Astrocyte of the spinal cord (primary cell): ENCODE measurements around the gene PTPRT.

Experiments used
- DNase-seq: peaks from one replicate; pipeline ENCODE4 v3.0.0; 2011; ENCODE audit warnings: low read depth, low spot score
- H3K4me3 ChIP-seq: 2 replicates; pipeline ENCODE4 v1.5.1; 2011; ENCODE audit warnings: low read depth, mild to moderate bottlenecking, low read length, moderate library complexity
- in situ Hi-C: cut with HindIII; loops from 2 replicates; pipeline ENCODE4 v1.10.0; 2017; ENCODE audit warnings: low sequenced_read_pairs
- TF ChIP-seq, protein P1 (sequence below): IDR thresholded peaks from 2 replicates; pipeline ENCODE4 v1.5.1; 2012; ENCODE audit warnings: low read depth, mild to moderate bottlenecking, low read length, inconsistent platforms

PTPRT gene

DNA sequence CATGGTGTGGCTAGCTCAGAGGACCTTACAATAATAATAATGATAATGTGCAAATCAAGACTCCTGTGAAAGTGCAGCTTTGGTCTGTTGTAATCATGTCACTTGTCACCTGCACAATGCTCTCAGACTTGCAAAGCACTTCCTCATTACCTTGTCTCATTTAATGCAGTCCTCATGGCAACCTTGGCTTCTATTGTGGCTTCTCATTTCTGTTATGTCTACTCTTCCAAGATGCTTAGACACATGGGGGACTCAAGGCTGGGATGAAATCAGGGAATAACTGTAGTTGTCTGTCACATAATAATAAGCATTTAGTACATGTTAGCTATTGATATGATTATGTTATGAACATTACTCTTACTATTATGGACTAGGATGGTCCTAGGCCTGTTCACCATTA lies 484.2 kb downstream of the PTPRT start:
- TF ChIP-seq, protein P1, sequence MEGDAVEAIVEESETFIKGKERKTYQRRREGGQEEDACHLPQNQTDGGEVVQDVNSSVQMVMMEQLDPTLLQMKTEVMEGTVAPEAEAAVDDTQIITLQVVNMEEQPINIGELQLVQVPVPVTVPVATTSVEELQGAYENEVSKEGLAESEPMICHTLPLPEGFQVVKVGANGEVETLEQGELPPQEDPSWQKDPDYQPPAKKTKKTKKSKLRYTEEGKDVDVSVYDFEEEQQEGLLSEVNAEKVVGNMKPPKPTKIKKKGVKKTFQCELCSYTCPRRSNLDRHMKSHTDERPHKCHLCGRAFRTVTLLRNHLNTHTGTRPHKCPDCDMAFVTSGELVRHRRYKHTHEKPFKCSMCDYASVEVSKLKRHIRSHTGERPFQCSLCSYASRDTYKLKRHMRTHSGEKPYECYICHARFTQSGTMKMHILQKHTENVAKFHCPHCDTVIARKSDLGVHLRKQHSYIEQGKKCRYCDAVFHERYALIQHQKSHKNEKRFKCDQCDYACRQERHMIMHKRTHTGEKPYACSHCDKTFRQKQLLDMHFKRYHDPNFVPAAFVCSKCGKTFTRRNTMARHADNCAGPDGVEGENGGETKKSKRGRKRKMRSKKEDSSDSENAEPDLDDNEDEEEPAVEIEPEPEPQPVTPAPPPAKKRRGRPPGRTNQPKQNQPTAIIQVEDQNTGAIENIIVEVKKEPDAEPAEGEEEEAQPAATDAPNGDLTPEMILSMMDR = no peak
- in situ Hi-C loops = no loop called here
- H3K4me3 ChIP-seq = no peak overlapping the region
- DNase-seq = no peak

DNA sequence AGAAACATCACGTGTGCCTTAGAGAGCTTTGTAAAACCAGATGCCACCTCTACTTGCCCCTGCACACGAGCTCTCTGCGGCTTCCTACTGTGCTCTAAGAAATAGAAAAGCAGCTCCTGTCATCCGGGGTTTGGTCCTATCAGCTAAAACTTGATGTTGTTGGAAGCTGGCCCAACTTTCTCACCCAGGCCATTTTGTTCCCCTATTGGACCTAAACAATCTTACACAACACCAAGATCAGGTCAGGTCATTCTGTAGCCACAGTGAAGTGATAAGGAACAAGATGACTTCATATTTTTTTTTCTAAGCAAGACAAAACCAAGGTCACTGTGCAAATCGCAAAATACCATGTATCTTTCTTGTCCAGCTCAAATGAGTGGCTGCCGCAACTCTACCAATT lies 486.0 kb downstream of the PTPRT start:
- DNase-seq = no peak
- TF ChIP-seq, protein P1 = no peak
- H3K4me3 ChIP-seq = no peak overlapping the region
- in situ Hi-C loops = no loop called here

DNA sequence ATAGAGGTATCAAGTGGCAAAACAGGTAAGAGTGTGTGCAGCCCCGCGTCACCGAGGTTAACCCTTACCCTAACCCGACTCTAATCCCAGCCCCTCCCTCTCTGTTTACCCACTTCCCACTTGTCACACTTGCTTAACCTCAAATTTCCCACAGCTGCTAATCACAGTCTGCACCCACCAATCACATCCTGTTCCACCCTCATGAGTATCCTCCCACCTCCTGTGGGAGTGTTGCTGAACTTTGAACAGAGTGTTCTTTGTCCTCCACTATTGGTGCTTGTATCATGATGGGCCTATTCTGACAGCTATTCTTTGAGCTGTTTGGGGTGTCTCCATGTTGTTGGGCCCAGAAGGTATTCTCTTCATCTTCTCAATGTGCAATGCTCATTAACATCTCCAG lies 487.8 kb downstream of the PTPRT start:
- H3K4me3 ChIP-seq = no peak overlapping the region
- DNase-seq = no peak
- in situ Hi-C loops = no loop called here
- TF ChIP-seq, protein P1 = no peak

DNA sequence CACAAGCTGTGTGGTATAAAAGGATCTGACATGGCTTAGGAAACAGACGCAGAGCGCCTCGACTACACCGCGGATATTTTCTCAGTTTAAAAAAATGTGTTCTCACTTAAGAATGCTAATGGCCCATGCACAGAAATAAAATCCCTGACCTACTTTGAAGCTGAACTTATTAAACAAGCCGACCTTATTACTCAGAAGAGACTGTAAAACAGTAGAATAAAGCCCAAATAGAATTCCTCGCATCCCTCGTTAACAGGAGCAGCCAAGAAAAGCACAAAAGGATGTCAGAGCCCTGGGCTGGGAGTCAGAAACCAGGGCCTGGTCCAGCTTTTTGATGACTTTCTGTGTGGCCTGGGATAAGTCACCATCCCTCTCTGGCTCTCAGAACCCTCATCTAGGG lies 489.3 kb downstream of the PTPRT start:
- TF ChIP-seq, protein P1 = no peak
- no peak overlapping the region for H3K4me3 ChIP-seq
- no peak for DNase-seq
- in situ Hi-C loops = no loop called here

DNA sequence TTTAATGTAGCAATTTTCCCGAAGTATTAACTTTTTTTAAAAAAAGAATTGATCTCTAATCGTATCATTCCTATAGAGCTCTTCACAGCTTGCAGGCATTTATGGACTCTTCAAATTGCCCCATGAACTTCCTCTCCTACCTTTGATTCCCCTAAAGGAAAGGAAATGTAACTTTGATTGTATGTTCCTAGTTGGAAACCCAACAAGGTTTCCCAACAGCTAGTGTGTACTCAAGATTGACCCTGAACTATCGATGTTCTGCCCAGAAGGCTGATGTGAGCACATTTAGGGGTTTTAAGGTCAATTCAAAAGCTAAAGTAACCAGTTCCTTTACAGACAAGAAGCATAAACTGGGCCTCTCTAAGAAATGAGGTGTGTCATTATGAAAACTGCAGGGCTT lies 491.7 kb downstream of the PTPRT start:
- no peak for DNase-seq
- H3K4me3 ChIP-seq = no peak overlapping the region
- in situ Hi-C loops = no loop called here
- TF ChIP-seq, protein P1 = no peak

DNA sequence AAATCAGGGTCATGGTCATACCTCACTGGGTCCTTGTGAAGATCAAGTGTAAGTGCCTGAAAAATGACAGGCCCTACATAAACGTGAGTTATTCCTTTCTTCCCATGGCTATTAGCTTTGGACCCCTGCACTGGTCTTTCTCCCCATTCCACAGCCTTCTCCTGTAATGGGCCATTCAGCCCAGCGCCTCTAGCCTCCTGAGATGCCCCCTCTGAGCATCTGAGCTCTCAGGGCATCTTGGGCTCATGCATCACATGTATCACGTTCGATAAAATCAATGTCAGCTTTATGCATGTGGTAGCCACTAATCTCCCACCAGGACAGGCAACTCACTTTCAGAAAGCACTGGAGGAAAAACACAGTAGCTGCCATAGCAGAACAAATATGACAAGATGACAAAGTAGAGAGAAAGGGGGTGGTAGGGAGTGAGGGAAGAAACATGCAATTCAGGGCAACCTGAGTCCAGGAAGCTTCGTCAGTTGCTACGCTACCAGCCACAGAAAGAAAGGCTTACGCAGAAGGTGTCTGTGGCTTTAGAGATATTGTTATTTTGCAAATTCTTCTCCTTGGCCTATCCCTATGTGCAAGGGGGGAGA lies 498.8 kb downstream of the PTPRT start:
- in situ Hi-C loops = no loop called here

More for the DNA sequence above, 498.8 kb downstream of the PTPRT start:
- no peak for DNase-seq
- H3K4me3 ChIP-seq = no peak overlapping the region
- TF ChIP-seq, protein P1 = no peak
